ENCODE data around the gene ANGPTL8. TPM values are rescaled to one million over a fixed set of nuclear protein-coding genes. Genes with fewer than 3 reads are reported as not detected.

Gene ANGPTL8
- total RNA-seq, 1 donor from 2014 or later = not detected

Other genes with a start within 250 kb of the ANGPTL8 start
- gene LDLR, start 150.2 kb upstream of the ANGPTL8 start, total RNA-seq = 117 TPM
- gene SPC24, start 83.8 kb upstream of the ANGPTL8 start, total RNA-seq = 17.1 TPM
- gene KANK2, start 42.1 kb upstream of the ANGPTL8 start, total RNA-seq = 8.9 TPM
- gene DOCK6, start 22.9 kb downstream of the ANGPTL8 start, total RNA-seq = 49.1 TPM
- gene TSPAN16, start 56.5 kb downstream of the ANGPTL8 start, total RNA-seq = not detected
- 141 TPM for gene RAB3D, start 100.0 kb downstream of the ANGPTL8 start, total RNA-seq
- 45.1 TPM for gene TMEM205, start 106.6 kb downstream of the ANGPTL8 start, total RNA-seq
- gene CCDC159, start 106.9 kb downstream of the ANGPTL8 start, total RNA-seq = 7.4 TPM
- 7.3 TPM for gene PLPPR2, start 115.8 kb downstream of the ANGPTL8 start, total RNA-seq
- gene SWSAP1, start 135.0 kb downstream of the ANGPTL8 start, total RNA-seq = 2.5 TPM
- gene EPOR, start 144.7 kb downstream of the ANGPTL8 start, total RNA-seq = 0.48 TPM
- gene RGL3, start 179.7 kb downstream of the ANGPTL8 start, total RNA-seq = 0.64 TPM
- gene ODAD3, start 195.5 kb downstream of the ANGPTL8 start, total RNA-seq = not detected
- gene PRKCSH, start 196.0 kb downstream of the ANGPTL8 start, total RNA-seq = 161 TPM
- gene ELAVL3, start 241.4 kb downstream of the ANGPTL8 start, total RNA-seq = not detected